SW 1271 (cell line): Measurements from ENCODE around the gene MAD1L1.

Experiments
- DNase-seq, 2 experiments: peaks; one replicate each; lab custom pipeline; 2025; lab: John Stamatoyannopoulos, UW

The MAD1L1 gene

DNA sequence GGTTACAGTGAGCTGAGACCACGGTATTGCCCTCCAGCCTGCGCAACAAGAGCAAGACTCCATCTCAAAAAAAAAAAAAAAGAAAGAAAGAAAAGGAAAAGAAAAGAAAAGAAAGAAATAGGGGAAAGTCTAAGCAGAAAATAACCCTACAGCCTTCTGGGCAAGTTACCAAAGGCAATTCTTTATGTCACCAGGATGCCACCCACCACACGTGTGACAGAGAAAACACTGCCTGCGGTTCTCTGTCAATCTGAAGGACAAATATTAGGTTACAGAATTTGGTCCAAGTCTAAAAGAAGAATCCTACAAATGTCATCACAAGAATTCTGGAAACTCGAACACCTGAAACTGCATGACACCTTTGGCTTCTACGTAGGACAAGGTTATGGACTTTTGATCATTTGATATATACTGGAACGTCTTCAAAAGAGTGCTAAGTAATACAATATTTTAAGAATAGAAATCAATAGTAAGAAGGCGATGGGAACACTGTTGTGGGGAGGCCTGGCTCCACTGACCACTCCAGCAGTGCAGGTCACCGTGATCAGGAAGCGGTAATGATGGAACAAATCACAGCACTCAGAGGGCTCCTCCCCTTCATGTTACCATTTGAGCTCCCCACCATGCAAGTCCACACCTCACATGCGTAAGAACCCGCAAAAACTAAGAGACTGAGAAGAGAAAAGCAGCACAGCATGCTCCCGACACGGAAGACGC is 75.8 kb downstream of the MAD1L1 start:
- DNase-seq = no peak

DNA sequence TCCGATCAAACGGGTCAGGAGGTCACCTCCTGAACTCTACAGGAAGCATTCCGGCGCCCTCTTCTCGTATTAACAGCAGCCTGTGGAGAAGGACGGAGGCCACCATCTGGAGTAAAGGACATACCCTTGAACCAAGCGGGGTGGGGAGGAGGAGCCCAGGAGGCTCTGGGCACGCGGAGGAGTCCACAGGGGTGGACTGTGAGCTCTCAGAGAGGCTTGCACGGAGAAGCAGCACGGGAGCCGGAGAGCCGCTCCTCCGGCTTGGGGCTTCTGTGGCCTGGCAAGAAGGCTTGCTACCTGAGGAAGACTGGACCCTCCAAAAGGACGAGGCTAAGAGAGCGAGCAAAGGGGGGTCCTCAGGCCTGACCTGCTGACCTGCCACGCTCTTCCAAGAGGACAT is 77.9 kb downstream of the MAD1L1 start:
- no peak for DNase-seq

DNA sequence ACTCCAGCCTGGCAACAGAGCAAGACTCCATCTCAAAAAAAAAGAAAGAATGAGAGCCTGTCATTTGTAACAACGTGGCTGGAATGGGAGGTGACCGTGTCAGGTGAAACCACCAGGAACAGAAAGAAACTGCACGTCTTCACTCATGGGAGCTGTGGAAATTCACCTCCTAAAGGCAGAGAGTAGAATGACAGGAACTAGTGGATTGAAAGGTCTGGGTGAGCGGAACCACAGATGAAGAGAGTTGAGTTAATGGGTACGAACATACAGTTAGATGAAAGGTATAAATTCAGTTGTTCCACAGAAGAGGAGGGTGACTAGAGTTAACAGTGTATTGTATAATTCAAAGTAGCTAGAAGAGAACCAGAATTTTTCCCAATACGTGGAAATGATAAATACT is 78.6 kb downstream of the MAD1L1 start:
- no peak for DNase-seq

DNA sequence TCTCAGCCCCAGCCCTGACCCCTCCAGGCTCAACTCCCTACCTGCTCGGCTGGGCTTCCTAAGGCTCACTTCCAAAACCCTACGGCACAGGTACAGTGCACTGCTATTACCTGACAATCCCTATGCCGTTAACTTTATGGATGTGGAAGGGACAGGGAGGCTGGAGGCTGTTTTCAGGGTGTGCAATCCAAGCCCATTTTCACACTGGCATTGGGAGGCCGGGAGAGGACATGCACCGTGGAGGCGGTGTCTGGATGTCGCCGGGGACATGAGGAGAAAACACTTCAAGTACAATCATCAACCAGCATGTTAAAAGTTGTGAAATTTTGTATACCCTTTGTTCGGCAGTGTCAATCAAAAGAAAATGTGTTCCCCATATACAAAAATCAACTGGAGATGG is 80.1 kb downstream of the MAD1L1 start:
- no peak for DNase-seq

DNA sequence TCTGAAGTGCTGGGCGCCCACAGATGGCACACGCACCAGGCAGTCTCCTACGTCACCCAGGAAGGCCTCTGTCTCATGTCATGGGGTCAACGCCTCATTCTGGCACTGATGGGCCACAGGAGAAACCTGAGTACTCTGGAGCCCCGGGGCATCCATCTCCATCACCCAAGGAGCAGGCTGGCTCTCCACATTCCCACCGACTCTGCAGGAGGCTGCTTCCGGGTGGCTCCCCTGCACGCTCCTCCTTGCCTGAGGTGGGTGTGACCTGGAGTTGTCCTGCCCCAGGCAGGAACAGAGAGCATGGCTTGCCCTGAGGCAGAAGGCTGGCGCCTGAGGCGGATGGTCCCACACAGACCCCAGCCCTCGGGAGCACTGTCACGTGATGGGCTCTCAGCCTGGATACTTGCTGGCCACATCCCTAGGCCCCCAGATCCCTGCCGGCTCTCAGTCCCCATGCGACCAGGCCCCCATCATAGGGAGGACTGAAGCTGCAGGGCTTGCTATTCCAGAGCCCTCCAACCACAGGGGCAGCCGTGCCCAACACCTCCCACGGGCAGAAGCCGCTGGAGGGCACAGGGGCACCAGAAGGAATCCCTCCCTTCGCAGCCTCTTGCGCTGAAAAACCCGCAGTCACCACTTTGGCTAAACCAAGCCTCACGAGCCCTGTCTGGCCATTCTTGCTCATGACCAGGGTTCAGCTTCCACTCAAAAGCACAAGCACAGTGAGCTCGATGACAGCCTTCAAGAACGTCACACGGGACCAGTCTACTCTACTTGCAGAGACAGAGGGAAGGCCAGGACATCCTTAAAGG is 80.7 kb downstream of the MAD1L1 start:
- no peak for DNase-seq

DNA sequence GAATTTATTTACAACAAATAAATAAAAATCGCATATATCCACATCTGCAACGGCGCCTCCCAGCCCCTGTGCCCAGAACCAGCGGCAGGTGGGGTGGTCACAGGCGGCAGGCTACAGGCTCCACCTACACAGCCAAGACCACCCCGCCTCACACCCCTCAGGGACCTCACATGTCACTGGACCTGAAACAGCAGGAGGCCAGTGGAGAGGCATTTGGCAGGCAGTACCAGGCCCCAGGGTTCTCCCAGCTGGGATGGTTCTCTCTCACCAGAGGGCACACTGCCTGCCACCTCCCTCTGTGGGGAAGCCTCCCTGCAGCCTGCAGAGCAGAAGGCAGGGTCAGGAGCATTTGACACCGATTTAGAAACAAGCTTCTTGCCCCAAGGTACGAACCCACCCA is 81.5 kb downstream of the MAD1L1 start:
- DNase-seq = no peak

DNA sequence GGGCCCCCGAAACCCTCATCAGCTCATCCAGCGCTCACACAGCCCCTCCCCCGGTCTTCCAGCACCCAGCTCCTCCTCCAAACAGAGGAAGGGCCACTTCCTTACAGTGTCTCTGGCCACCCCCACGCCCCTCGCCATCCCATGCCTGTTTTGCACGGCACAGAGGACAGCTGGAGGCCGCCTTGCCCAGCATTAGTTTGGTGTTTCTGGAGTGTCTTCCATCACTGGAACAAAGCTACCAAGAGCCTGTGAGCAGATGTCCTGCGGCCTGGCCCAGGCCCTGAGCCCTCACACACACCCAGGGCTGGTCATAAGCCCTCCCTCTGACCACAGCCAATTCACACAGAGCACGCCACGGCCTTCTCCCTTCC is 82.3 kb downstream of the MAD1L1 start:
- DNase-seq = no peak

DNA sequence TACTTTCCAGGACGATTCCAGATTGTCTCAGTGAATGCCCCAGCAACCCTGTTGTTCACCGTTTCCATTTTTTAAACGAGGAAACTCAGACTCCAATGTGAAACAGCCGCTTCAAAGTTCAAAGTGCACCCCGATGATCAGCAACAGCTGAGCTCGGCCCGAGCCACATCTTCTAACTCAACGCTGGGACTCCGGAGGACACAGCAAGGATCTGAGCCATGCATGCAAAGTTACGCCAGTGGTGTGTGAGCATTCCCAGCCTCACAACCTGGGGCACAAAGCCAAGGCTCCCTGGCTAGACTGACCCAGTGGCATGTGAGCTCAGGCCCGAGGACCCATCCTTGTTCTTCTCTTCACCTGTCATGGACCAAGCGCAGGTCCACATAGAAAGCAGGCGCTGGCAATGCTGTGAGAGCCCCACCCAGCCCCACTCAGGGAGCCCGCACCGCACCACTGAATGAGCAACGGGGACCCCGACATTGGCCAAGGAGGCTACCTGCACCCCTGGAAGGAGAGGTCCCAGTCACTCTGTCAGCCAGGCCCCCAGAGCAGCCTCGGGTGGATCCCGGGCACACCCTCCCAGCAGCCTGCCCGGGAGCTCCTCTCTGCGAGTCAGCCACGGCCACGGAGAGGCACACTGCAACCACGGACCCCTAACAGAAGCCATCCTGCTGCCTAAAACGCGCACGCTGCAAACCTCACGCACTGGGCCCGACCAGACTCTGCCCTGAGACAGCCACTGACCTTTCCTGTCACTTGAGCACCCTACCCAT is 82.9 kb downstream of the MAD1L1 start:
- DNase-seq = no peak

DNA sequence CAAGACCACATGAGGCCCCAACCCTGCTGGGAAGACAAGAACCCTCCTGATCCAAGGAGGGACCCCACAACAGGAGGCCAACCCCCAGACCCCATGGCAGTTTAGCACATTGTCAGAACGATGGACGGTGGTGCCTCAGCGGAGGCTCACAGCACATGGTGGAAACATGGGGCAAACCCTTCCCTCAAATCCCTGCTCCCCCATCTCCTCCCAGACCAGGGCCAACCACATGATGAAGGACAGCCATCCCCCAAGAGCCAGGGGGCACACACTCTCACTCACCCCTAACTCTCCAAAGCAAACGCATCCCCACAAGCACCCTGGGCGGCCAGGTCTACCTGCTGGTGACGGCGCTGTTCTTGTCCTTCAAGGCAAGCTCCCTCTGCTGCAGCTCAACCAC is 83.9 kb downstream of the MAD1L1 start:
- DNase-seq = no peak

DNA sequence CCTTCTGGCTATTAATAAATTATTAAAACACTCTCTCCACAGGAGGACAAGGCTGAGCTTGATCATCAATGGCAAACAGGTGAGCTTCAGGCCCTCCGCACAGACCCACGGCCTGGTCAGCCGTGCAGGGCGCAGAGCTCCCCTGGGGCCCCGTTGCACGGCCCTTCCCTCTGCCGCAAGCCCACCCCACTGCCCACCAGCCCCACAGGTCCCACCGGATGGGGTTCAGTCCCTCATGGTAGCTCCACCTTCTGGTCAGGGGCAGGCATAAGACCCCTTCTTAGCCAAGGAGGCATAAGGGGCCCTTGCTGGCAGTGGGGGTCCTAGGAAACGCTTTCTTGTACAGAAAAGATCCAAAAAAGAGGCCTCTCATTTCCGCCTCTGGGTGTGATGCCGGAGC is 84.6 kb downstream of the MAD1L1 start:
- DNase-seq = no peak

DNA sequence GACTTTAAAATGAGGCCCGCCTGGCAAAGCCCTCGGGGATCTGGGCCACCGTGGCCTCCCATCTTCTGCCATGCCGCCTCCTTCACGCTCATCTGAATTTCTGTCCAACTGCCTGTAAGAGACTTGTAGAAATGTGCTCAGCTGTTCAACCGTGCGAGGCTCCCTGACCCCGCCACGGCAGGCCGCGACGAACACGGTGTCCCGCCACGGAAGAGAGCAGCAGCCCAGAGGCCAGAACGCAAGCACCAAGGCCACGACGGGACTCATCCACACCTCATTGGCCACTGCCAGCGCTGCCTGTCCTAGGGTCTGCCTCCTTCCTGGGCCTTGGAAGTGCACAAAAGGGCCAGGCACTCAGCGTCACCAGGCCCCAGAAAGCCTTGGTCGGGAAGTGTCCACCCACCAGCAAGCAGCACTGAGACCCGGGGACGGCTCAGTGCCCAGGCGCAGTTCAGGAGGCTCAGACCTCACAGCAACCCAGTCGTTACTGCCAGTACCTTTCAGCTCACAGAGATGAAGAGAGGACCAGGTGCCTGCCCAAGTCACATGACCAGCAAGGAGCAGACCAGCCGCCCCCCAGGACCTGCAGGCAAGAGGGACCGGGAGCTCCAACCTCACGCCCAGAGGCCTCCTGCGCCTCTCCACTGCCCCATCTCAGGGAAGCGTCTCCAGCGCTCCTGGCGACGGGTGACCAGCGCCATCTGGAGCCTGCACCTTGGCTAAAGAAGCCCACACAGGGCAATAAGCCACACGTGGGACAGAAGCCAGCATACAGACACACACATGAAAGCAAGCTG is 85.9 kb downstream of the MAD1L1 start:
- DNase-seq = no peak

DNA sequence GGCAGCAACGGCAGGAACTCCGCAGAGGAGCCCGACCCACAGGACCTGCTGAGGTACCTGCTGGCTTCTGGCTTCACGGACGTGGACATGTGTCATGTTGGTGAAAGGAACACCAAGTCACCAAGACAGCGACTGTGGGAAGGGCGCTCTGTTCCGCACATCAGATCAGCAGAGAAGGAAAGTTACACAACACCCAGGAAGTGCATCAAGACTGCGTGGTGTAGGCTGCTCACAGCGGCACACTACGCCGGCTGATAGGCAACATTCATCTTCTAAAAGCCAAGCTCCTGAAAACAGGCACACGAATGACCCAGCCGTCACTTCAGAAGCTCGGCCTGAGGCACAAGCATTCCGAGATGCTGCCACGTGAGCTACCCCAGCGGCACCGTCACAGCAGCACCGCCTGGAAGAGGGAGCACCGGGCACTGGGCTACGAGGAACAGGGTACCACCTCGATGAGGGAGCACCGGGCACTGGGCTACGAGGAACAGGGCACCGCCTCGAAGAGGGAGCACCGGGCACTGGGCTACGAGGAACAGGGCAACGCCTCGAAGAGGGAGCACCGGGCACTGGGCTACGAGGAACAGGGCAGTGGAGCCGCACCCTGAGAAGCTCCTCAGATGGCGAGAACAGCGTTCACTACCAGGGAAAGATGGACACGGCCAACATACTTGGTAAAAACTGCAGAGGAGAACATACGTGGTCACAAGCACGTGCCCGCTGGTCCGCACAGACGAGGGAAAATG is 86.7 kb downstream of the MAD1L1 start:
- DNase-seq = no peak

DNA sequence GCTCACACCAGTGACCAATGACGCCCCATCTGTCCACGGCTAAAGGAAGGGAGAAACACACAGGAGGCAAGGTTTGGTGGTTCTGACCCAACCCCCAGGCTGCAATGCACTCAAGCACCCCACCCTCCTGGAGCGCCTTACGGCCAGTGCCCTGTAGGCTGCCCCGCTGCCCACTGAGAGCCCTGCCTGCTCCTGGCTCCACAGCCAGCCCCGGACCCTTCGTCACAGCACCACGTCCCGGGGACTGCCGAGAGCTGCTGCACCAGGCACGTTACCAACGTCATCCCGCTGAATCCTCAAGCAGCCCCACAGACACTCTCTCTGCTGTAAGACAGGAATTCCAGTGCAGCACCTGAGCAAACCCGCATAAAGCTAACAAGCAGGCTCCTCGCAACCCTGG is 87.8 kb downstream of the MAD1L1 start:
- DNase-seq = no peak

DNA sequence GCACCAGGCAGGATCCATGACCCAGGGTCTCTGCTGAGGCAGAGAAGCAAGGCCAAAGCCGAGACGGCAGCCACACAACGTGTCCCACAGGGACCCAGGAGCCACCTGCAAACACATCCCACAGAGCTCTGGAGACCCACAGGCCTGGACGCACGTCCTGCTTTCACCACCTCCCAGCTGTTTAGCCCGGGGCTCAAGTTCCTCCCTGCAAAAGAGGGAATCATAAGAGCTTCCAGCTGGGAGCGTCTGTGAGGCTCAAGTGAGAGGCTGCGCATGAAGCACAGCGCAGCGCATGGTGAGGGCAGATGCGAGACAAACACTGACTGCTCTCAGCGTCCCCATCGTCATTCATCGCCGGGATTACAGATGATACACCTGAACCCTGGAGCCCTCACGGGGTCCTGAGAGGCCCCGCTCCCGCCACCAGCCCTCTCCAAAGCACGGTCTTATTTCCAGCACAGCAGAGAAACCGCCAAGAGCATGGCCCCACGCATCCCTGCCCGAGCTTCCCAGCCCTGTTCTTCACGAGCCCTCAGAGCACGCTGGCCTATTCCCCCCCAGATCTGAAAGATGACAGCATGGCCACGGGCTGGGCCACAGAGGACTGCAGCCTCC is 88.7 kb downstream of the MAD1L1 start:
- no peak for DNase-seq

DNA sequence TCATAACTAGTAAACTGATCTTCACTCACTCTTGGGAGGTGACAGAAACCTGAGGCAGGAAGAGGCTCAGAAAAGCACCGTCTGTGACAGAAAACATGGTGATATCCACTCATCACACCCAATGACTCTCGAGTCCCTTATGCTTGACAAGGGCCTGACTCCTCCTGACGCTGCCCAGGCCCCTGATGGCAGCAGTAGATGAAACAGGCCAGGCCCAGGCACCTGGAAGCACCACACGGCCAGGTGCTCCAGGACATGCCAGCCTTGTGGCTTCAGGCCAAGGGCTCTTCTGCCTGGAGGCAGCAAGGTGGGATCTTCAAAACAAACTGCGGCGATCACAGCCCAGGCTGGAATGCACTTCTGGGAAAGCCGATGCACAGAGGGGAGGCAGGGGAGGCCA is 89.3 kb downstream of the MAD1L1 start:
- DNase-seq = no peak

DNA sequence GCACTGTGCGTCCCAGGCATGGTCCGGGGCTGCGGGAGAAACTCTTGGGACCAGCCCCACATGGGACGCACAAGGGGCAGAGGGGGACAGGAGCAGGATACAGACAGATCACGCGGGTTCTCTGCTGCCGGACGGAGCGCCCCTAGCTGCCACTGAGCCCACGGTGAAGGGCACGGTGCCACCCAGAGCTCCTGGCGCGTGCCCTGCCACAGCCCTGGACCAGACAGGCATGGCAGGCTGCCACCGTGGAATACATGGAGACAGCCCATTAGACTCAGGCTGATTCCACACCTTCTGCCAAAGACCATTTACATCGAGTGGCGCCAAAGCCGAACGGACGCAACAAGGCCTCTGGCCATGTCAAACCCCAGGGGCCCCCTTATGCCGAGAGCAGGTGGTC is 90.4 kb downstream of the MAD1L1 start:
- DNase-seq = no peak

DNA sequence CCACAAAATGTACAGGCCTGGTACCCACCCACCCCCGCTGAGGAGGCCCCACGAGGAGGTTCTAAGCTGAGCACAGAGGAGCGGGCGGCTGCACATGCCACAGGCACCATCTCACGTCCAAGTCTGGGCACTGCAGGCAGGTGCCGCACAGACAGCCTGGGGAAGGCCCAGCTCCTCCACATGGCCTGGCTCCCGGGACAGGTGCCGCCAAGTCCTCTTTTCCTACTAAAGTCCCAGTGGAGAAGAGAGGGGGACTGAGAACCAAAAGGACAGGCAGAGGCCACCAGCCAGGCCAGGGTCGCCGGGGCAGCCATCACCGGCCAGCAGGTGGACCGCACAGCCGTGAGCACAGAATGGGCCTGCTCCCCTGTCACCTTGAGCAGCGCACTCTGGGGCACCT is 91.1 kb downstream of the MAD1L1 start:
- DNase-seq = no peak

DNA sequence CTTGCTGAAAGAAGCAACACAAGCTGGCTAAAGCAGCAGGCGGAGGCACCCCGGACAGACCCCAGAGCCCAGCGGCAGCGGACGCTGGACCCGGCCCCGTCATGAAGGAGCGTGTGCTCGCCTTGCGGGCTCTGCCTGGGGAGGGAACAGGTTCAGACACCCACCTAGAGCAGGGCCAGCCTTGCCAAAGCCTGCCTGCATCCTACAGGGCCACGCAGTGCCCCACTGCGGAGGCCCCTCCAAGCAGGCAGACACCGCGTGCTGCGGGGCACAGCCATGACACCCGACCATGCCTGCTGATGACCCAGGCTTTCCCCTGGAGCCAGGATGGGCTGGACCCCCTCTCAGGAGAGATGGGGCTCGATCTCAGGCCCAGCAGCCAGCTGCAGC is 91.7 kb downstream of the MAD1L1 start:
- no peak for DNase-seq

DNA sequence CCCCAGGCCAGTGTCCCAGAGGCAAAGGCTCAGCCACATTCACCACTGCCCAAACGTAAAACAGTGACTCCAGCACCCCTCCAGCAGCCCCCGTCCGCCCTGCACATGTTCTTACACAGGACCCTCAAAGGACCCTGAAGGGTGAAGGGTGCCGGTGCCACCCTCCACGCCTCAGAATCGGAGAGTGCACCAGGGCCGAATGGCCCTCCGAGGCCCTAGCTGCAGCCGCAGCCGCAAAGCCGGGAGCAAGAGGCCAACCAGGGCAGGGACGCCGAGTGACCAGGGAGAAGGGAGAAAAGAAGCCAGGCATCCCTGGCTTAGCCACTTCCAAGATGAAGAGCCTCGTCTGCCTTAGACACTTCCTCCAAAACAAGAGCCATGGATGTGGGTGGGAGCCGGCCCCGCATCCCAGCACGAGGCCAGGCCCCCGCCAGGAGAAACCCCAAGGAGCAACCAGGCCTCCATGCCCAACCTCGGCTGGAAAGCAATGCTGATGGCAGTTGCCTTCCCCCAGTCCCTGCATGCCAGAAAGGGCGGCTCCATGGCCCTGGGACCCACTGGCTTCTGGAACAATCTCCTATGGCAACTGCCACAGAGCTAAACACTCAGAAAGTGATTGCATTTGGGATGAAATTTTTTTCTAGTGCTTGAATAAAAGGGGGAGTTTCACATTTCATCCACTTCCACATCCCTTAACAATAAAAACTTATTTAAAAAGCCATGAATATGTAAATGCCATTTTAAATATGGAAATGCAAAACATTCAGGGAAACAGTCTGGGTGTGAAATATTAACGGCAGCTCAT is 92.3 kb downstream of the MAD1L1 start:
- no peak for DNase-seq

DNA sequence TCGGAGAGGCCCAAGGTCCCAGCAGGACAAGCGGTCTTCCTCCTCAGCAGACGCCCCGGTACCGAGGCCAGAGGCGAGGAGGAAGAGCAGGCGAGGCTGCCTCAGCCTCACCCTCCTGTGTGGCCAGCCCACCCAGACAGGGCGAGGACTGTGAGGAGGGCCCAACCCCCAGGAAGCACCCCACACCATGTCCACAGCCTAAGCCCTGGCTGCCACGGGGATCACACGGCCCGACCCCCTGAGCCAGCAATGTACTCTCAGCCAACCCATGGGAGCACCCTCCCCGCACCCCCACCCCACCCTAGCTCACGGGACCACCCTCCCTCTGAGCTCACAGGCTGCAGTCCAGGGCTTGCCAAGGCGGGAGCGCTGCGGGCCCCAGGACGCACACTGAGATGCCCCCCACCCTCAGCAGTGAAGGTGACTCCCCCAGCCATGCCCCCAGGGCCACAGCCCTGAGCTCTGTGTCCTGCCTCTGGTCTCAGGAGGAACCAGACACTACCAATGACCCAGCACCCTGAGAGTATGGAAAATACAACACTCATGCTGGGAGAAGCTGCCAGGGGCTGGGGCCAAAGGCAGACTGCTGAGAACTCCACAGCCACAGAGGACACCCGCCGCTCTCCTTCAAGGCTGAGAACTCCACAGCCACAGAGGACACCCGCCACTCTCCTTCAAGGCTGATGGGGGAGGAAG is 93.6 kb downstream of the MAD1L1 start:
- no peak for DNase-seq
